HCT116 (cell line): ENCODE data around the gene NRGN. TPM values are rescaled to one million over a fixed set of nuclear protein-coding genes. Genes with fewer than 3 reads are reported as not detected.

Source experiments
- ATAC-seq: fragments of 200-7000 bp; cut with Tn5 transposase; 2 replicates; pipeline ENCODE4 v1.9.1; 2020; ENCODE audit warnings: mild to moderate bottlenecking, moderate library complexity
- BruUV-seq: library from RNA; stranded (reverse); fragments of 400-500 nt; replicated peaks from 2 replicates; lab custom pipeline; 2021; lab: Mats Ljungman, UMichigan
- CTCF ChIA-PET: fragments of 300-600 bp; sonication (Branson Sonifier 250); formaldehyde crosslinking; loops from one replicate; lab custom pipeline; 2021; ENCODE audit warnings: antibody characterized with exemption; lab: Charles Lee
- POLR2A ChIA-PET: fragments of 300-600, 350-600 bp; sonication (Branson Sonifier 250); formaldehyde crosslinking; loops from one replicate; lab custom pipeline; 2021; ENCODE audit warnings: antibody characterized with exemption; lab: Charles Lee
- RAD21 ChIA-PET, 2 experiments: fragments of 300-600 bp; sonication (Branson Sonifier 250); formaldehyde crosslinking; loops; one replicate each; lab custom pipeline; 2023; ENCODE audit warnings: low total read pairs in 2 of 2; ENCODE audit not compliant: uncharacterized antibody in 2 of 2, unreplicated experiment in 2 of 2, low non-redundant PET in 1 of 2; lab: Charles Lee
- DNase-seq: peaks from one replicate; pipeline ENCODE4 v3.0.0-alpha.2; 2010; ENCODE audit warnings: low read depth, low spot score
- H2AFZ ChIP-seq: fragments of 200-600 bp; shearing (Covaris generic), sonication (generic); 2 replicates; pipeline ENCODE4 v1.6.1; 2017; ENCODE audit warnings: low read depth, mixed run types, mixed read lengths, antibody characterized with exemption, low read length; ENCODE audit not compliant: poor library complexity, severe bottlenecking
- H3K27ac ChIP-seq: 2 replicates; pipeline ENCODE4 v1.5.1; 2012; ENCODE audit warnings: low read depth, low read length
- H3K27me3 ChIP-seq: fragments of 200-600 bp; sonication (generic); 2 replicates; pipeline ENCODE4 v1.6.1; 2016; ENCODE audit warnings: mixed run types, low read length, mixed read lengths; ENCODE audit not compliant: insufficient read depth
- H3K36me3 ChIP-seq, 2 experiments: fragments of 200-500 bp in 1 of 2; fragments of 200-600 bp in 1 of 2; sonication (Bioruptor generic) in 1 of 2; sonication (generic) in 1 of 2; 2 replicates each; pipeline versions ENCODE4 v1.5.1 to v1.6.1; 2014 to 2016; ENCODE audit warnings: low read length in 2 of 2, inconsistent platforms in 1 of 2, mixed read lengths in 1 of 2, mixed run types in 1 of 2; ENCODE audit not compliant: insufficient read depth in 2 of 2, control insufficient read depth in 1 of 2
- H3K4me1 ChIP-seq, 2 experiments: fragments of 200-600 bp in 1 of 2; sonication (generic) in 1 of 2; 2 replicates each; pipeline versions ENCODE4 v1.5.1 to v1.6.1; 2012 to 2017; ENCODE audit warnings: low read length in 2 of 2, inconsistent platforms in 1 of 2, mild to moderate bottlenecking in 1 of 2, mixed read lengths in 1 of 2, mixed run types in 1 of 2, moderate library complexity in 1 of 2; ENCODE audit not compliant: insufficient read depth in 2 of 2, control insufficient read depth in 1 of 2
- H3K4me2 ChIP-seq: fragments of 200-600 bp; sonication (generic); 2 replicates; pipeline ENCODE4 v1.6.1; 2017; ENCODE audit warnings: mixed run types, low read length, mixed read lengths
- H3K4me3 ChIP-seq, 2 experiments: fragments of 200-600 bp in 1 of 2; sonication (generic) in 1 of 2; replicated peaks in 1 of 2; 2 replicates each; pipeline ENCODE4 v1.5.1; 2011 to 2016; ENCODE audit warnings: low read length in 2 of 2, control low read depth in 1 of 2, low read depth in 1 of 2, mild to moderate bottlenecking in 1 of 2, mixed read lengths in 1 of 2, mixed run types in 1 of 2
- H3K79me2 ChIP-seq: fragments of 200-600 bp; sonication (generic); 2 replicates; pipeline ENCODE4 v1.6.1; 2017; ENCODE audit warnings: mild to moderate bottlenecking, mixed run types, low read length, moderate library complexity, mixed read lengths; ENCODE audit not compliant: insufficient read depth
- H3K9ac ChIP-seq: fragments of 200-600 bp; sonication (generic); 2 replicates; pipeline ENCODE4 v1.6.1; 2016; ENCODE audit warnings: low read length, mixed read lengths
- H3K9me2 ChIP-seq: fragments of 200-600 bp; sonication (generic), shearing (Covaris generic); 2 replicates; pipeline ENCODE4 v1.6.1; 2017; ENCODE audit warnings: mixed run types, mild to moderate bottlenecking, moderate library complexity; ENCODE audit not compliant: insufficient read depth
- H3K9me3 ChIP-seq, 2 experiments: fragments of 200-500 bp in 1 of 2; fragments of 200-600 bp in 1 of 2; sonication (Bioruptor generic) in 1 of 2; sonication (generic) in 1 of 2; 2 replicates each; pipeline ENCODE4 v1.6.1; 2014 to 2017; ENCODE audit warnings: low read length in 2 of 2, mixed read lengths in 2 of 2, inconsistent platforms in 1 of 2, low read depth in 1 of 2, mild to moderate bottlenecking in 1 of 2, mixed run types in 1 of 2, moderate library complexity in 1 of 2; ENCODE audit not compliant: control insufficient read depth in 1 of 2, insufficient read depth in 1 of 2
- H4K20me1 ChIP-seq: fragments of 200-600 bp; sonication (generic), shearing (Covaris generic); 2 replicates; pipeline ENCODE4 v1.6.1; 2017; ENCODE audit warnings: mixed run types, mild to moderate bottlenecking, moderate library complexity; ENCODE audit not compliant: insufficient read depth
- CBX3 ChIP-seq: IDR thresholded peaks from 2 replicates; pipeline ENCODE4 v1.6.1; 2012; ENCODE audit warnings: low read depth
- CEBPB ChIP-seq: IDR thresholded peaks from 2 replicates; pipeline ENCODE4 v1.6.1; 2012; ENCODE audit warnings: low read depth
- EGR1 ChIP-seq: IDR thresholded peaks from 2 replicates; pipeline ENCODE4 v1.6.1; 2012; ENCODE audit warnings: low read depth
- ELF1 ChIP-seq: IDR thresholded peaks from 2 replicates; pipeline ENCODE4 v1.6.1; 2012; ENCODE audit warnings: low read depth, borderline replicate concordance
- EZH2 ChIP-seq: fragments of 200-600 bp; sonication (generic); IDR thresholded peaks from 2 replicates; pipeline ENCODE4 v1.6.1; 2017; ENCODE audit warnings: antibody characterized with exemption, mixed run types
- EZH2phosphoT487 ChIP-seq: fragments of 200-600 bp; IDR thresholded peaks from 2 replicates; pipeline ENCODE4 v1.6.1; 2018; ENCODE audit warnings: antibody characterized with exemption, borderline replicate concordance
- JUND ChIP-seq: IDR thresholded peaks from 2 replicates; pipeline ENCODE4 v1.6.1; 2012
- POLR2A ChIP-seq: IDR thresholded peaks from 2 replicates; pipeline ENCODE4 v1.7.0; 2011; ENCODE audit warnings: borderline replicate concordance; ENCODE audit not compliant: insufficient read depth, insufficient read length; ENCODE audit errors: extremely low read depth
- POLR2AphosphoS5 ChIP-seq: IDR thresholded peaks from 2 replicates; pipeline ENCODE4 v1.6.1; 2011; ENCODE audit warnings: mild to moderate bottlenecking, low read depth, low read length, moderate library complexity
- RAD21 ChIP-seq: IDR thresholded peaks from 2 replicates; pipeline ENCODE4 v1.6.1; 2012; ENCODE audit warnings: low read depth, mild to moderate bottlenecking
- SIN3A ChIP-seq: IDR thresholded peaks from 2 replicates; pipeline ENCODE4 v1.6.1; 2012; ENCODE audit warnings: low read depth
- SP1 ChIP-seq: IDR thresholded peaks from 2 replicates; pipeline ENCODE4 v1.6.1; 2012; ENCODE audit warnings: low read depth
- SRF ChIP-seq: IDR thresholded peaks from 2 replicates; pipeline ENCODE4 v1.6.1; 2012; ENCODE audit warnings: low read depth
- TCF7L2 ChIP-seq: IDR thresholded peaks from 2 replicates; pipeline ENCODE4 v1.7.0; 2011; ENCODE audit warnings: borderline replicate concordance, inconsistent platforms; ENCODE audit not compliant: insufficient read depth, insufficient read length; ENCODE audit errors: extremely low read depth
- YY1 ChIP-seq: IDR thresholded peaks from 2 replicates; pipeline ENCODE4 v1.6.1; 2011; ENCODE audit warnings: low read length, low read depth, moderate library complexity, mild to moderate bottlenecking; ENCODE audit not compliant: insufficient replicate concordance; ENCODE audit errors: extremely low read depth
- ZNF274 ChIP-seq: fragments of 200-500 bp; sonication (Bioruptor generic); IDR thresholded peaks from 2 replicates; pipeline ENCODE4 v1.6.1; 2014; ENCODE audit warnings: mild to moderate bottlenecking, low read depth, low read length, inconsistent platforms
- intact Hi-C: fragments of 100-400 bp; cut with micrococcal nuclease; formaldehyde crosslinking; loops from 2 replicates; pipeline ENCODE4 v1.10.0; 2022
- total RNA-seq: library from RNA; stranded (reverse); gene quantifications from one replicate; pipeline ENCODE4 v1.2.1, GENCODE V29; 2021; ENCODE audit not compliant: unreplicated experiment
- TF ChIP-seq, protein P1 (sequence below): IDR thresholded peaks from 2 replicates; pipeline ENCODE4 v1.6.1; 2012; ENCODE audit warnings: low read depth
- TF ChIP-seq, protein P2 (sequence below): IDR thresholded peaks from 2 replicates; pipeline ENCODE4 v1.6.1; 2011; ENCODE audit warnings: mild to moderate bottlenecking, low read length, moderate library complexity; ENCODE audit not compliant: insufficient replicate concordance; ENCODE audit errors: extremely low read depth
- TF ChIP-seq, protein P3 (sequence below): IDR thresholded peaks from 2 replicates; pipeline ENCODE4 v1.6.1; 2012

The NRGN gene
- total RNA-seq, 1 experiment from 2014 or later = 33.3 TPM

DNA sequence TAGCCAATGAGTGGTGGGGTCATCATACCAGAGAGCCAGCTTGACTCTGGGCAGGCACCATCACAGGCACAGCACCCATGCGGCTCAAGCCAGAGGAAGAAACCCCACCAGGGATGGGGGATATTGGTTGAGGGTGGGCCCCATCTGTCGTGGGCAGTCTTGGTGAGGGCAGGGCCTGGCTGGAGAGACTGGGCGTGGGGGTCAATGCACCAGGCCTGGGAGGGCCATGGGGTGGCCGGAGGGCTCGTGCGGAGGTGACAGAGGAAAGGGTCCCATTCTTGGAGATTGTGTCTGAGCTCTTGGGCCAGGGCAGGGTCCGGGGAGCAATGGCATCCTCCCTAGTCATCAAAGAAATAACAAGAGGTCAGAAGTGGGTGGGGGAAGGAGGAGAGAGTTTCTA is 13.9 kb downstream of the NRGN start (continued):
- TF ChIP-seq RAD21 = no peak

DNA sequence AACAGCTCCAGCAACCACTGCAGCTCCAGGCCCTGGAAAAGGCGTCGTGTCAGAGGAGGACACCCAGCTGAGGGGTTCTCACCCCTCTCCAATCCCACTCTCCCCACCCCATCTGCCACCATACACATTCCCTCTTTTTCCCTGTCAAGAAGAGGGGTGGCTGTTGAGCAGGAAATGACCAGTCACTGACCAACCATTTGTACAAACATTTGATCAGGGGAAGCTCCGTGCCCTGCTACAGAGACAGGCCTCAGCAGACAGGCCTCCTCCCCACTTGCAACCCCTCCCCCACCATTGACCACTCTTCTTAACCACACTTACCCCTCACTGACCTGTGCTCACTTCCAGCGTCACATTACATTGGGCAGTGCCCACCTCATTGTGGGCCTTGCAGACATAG is 14.6 kb downstream of the NRGN start:
- Histone ChIP-seq H3K4me1 (peaks cover 3 to 15% of the 10 kb centered on the region in 2 experiments), H3K27ac (no peak overlapping the region), H3K9me3 (no peaks in the 10 kb centered on the region), H3K36me3 (no peaks in the 10 kb centered on the region), H3K9me2 (no peaks in the 10 kb centered on the region), H3K4me2 (no peak overlapping the region), H3K4me3 (no peak overlapping the region), H4K20me1 (no peaks in the 10 kb centered on the region), H3K79me2 (no peaks in the 10 kb centered on the region), H3K9ac (no peak overlapping the region), H3K27me3 (no peaks in the 10 kb centered on the region), H2AFZ (no peak overlapping the region)
- BruUV-seq = no TSS peak
- POLR2A ChIA-PET = no interaction called here
- ATAC-seq (no peak), DNase-seq (no peak)
- TF ChIP-seq SIN3A (no peak), ZNF274 (no peak), YY1 (no peak), SP1 (no peak), RAD21 (no peak), ELF1 (no peak), CBX3 (no peak), POLR2AphosphoS5 (no peak), EZH2 (no peak), TCF7L2 (no peak), EGR1 (no peak), EZH2phosphoT487 (no peak), JUND (no peak), SRF (no peak), POLR2A (no peak), CEBPB (no peak)
- TF ChIP-seq, protein P1, sequence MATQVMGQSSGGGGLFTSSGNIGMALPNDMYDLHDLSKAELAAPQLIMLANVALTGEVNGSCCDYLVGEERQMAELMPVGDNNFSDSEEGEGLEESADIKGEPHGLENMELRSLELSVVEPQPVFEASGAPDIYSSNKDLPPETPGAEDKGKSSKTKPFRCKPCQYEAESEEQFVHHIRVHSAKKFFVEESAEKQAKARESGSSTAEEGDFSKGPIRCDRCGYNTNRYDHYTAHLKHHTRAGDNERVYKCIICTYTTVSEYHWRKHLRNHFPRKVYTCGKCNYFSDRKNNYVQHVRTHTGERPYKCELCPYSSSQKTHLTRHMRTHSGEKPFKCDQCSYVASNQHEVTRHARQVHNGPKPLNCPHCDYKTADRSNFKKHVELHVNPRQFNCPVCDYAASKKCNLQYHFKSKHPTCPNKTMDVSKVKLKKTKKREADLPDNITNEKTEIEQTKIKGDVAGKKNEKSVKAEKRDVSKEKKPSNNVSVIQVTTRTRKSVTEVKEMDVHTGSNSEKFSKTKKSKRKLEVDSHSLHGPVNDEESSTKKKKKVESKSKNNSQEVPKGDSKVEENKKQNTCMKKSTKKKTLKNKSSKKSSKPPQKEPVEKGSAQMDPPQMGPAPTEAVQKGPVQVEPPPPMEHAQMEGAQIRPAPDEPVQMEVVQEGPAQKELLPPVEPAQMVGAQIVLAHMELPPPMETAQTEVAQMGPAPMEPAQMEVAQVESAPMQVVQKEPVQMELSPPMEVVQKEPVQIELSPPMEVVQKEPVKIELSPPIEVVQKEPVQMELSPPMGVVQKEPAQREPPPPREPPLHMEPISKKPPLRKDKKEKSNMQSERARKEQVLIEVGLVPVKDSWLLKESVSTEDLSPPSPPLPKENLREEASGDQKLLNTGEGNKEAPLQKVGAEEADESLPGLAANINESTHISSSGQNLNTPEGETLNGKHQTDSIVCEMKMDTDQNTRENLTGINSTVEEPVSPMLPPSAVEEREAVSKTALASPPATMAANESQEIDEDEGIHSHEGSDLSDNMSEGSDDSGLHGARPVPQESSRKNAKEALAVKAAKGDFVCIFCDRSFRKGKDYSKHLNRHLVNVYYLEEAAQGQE = no peak
- TF ChIP-seq, protein P2, sequence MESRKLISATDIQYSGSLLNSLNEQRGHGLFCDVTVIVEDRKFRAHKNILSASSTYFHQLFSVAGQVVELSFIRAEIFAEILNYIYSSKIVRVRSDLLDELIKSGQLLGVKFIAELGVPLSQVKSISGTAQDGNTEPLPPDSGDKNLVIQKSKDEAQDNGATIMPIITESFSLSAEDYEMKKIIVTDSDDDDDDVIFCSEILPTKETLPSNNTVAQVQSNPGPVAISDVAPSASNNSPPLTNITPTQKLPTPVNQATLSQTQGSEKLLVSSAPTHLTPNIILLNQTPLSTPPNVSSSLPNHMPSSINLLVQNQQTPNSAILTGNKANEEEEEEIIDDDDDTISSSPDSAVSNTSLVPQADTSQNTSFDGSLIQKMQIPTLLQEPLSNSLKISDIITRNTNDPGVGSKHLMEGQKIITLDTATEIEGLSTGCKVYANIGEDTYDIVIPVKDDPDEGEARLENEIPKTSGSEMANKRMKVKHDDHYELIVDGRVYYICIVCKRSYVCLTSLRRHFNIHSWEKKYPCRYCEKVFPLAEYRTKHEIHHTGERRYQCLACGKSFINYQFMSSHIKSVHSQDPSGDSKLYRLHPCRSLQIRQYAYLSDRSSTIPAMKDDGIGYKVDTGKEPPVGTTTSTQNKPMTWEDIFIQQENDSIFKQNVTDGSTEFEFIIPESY = no peak
- TF ChIP-seq, protein P3, sequence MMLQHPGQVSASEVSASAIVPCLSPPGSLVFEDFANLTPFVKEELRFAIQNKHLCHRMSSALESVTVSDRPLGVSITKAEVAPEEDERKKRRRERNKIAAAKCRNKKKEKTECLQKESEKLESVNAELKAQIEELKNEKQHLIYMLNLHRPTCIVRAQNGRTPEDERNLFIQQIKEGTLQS = no peak
- CTCF ChIA-PET = no interaction called here
- intact Hi-C loops = no loop called here
- RAD21 ChIA-PET = no interaction called here
